ENCODE results near the gene CDC73. TPM values are rescaled to one million over a fixed set of nuclear protein-coding genes. Genes with fewer than 3 reads are reported as not detected.

Gene CDC73
- total RNA-seq, 2 experiments from 2014 or later, result 55.6 to 63.3 TPM

DNA sequence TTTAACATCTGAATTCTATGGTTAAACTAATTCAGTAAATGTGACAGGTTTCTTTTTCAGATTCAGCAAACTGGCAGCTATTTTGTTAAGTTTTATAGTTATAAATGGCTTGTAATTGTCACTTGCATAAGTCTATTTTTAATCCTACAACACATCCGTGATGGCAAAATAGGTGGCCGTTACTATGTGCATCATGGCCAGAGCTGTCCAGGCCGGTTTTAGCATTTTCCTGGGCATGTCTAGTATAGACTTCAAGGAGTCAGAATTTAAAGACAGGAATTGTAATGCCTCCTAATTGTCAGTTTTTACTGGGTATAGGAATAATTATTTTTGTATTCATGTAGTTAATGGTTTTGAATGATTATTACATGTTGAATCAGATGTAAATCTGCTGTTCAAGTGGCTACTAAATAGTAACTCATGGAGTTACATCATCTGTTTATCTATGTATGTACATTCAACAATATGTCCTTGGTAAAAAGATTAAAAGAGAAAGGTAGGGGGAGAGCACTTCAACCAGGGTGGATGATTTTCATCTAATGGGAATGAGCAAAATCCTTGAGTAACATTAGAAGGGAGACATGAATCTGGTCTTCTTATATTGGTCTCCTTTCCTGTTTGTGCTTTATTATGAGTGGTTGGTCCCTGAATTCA lies 67.7 kb downstream of the CDC73 start:
- peaks cover 6% of the 10 kb centered on the region for H3K9me3 Mint-ChIP-seq (ENCODE audit: low read depth)
- DNase-seq (no peak), ATAC-seq (no peak)
- no peaks in the 10 kb centered on the region for H3K27me3 Mint-ChIP-seq
- peaks cover 38% of the 10 kb centered on the region for H3K36me3 Mint-ChIP-seq
- CTCF ChIA-PET, result interaction anchor here (0.6 to 1.2 kb wide), 2 partner anchors 12 to 24 kb away, joined by 3 read pairs; no protein-coding TSS in a partner anchor
- no peak overlapping the region for H3K27ac Mint-ChIP-seq
- no peak overlapping the region for H3K4me3 Mint-ChIP-seq
- H3K4me1 Mint-ChIP-seq, result peaks cover 28% of the 10 kb centered on the region

DNA sequence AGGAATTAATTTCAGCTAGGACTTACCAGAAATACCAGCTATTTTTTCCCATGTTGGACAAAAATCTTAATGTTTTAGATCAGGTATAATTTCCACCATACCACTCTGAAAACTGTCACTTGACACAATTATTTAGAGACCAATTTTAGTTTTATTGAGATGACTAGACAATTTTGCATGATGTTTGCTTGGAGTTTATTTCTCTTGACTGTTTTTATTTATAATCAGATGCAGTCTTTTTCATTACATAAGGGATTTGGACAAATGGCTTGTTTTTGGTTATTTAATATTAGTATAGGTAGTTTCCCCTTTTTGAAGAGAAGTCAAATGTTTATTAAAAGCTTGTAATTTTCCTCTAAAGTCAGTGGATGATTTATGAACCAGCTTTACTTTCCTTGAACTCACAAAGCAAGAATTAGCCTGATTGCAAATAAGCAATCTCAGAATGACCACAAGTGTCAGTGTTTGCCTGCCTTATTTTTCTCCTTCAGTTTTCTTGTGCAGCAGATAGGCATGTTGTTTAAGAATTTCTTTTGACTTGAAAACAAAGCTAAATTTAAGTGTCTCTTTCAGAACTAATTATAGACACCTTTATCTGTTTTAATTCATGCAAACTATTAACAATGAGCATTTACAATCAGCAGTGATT lies 68.4 kb downstream of the CDC73 start:
- no peak for ATAC-seq
- H3K27me3 Mint-ChIP-seq, result no peaks in the 10 kb centered on the region
- peaks cover 6% of the 10 kb centered on the region for H3K9me3 Mint-ChIP-seq (ENCODE audit: low read depth)
- H3K36me3 Mint-ChIP-seq, result peaks cover 40% of the 10 kb centered on the region
- H3K4me1 Mint-ChIP-seq, result peaks cover 26% of the 10 kb centered on the region
- CTCF ChIA-PET, result interaction anchor here (1.2 kb wide), 1 partner anchor 24 kb away, joined by 3 read pairs; no protein-coding TSS in a partner anchor
- H3K27ac Mint-ChIP-seq, result no peak overlapping the region
- no peak overlapping the region for H3K4me3 Mint-ChIP-seq
- no peak for DNase-seq

DNA sequence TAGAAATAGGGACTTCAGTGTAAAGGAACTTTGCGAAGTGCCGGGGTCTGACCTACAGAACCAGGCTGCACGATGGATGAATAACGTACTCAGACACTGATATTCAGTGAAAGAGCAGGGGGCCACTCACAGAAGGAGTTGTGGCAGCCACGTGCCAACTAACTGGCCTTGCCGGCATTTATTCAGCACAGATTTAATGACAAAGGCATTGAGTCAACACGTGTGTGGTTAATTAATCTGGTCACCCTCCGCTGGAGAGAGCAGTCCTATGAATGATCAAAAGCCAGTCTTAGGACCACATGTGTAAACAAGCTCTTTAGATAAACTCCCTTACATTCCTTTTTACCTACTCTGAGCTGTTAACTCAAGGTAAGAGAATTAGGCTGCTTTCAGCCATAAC lies 70.8 kb downstream of the CDC73 start:
- Mint-ChIP-seq H3K4me3 (no peak overlapping the region), H3K4me1 (peaks cover 12% of the 10 kb centered on the region), H3K27ac (no peak overlapping the region), H3K36me3 (peaks cover 52% of the 10 kb centered on the region), H3K27me3 (no peaks in the 10 kb centered on the region), H3K9me3 (ENCODE audit: low read depth) (peaks cover 6% of the 10 kb centered on the region)
- CTCF ChIA-PET, result no interaction called here
- no peak for ATAC-seq
- DNase-seq, result no peak

DNA sequence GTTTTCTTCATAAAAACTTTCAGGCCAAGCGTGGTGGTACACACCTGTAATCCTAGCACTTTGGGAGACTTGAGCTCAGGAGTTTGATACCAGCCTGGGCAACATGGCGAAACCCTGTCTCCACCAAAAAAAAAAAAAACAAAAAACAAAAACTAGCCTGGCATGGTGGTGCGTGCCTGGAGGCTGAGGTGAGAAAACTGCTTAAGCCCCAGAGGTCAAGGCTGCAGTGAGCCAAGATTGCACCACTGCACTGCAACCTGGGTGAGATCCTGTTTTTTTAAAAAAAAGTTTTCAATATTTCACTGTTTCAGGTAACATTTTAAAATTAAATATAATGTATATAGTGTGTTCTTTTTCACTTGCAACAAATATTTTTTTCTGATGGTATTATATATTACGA lies 78.1 kb downstream of the CDC73 start:
- Mint-ChIP-seq H3K4me1 (peaks cover 2% of the 10 kb centered on the region), H3K4me3 (no peak overlapping the region), H3K27me3 (no peaks in the 10 kb centered on the region), H3K27ac (no peak overlapping the region), H3K36me3 (peaks cover 45% of the 10 kb centered on the region), H3K9me3 (ENCODE audit: low read depth) (no peaks in the 10 kb centered on the region)
- CTCF ChIA-PET, result no interaction called here
- no peak for ATAC-seq
- no peak for DNase-seq

DNA sequence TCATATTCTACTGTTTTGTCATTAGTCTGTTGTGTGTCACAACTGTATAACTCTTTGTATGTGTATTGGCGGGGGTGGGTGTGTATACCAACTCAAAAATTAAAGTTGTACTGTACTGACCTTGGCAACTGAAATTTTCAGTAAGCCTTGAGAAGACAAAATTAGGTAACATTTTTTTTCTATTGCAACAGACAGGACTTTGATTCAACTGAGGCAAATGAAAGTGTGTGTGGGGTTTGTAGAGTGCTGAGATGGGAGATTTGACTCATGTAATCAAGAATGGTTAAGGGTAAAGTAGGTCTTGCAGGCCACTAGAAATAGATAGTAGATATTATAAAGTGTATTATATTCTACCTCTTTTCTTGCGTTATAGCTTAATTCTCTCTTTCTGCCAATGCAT lies 79.2 kb downstream of the CDC73 start:
- no peak overlapping the region for H3K4me3 Mint-ChIP-seq
- CTCF ChIA-PET, result interaction anchor here (1.0 kb wide), 1 partner anchor 12 kb away, joined by 3 read pairs; no protein-coding TSS in a partner anchor
- peaks cover 2% of the 10 kb centered on the region for H3K4me1 Mint-ChIP-seq
- DNase-seq (no peak), ATAC-seq (no peak)
- H3K36me3 Mint-ChIP-seq, result peaks cover 47% of the 10 kb centered on the region
- H3K27me3 Mint-ChIP-seq, result no peaks in the 10 kb centered on the region
- peaks cover 3% of the 10 kb centered on the region for H3K9me3 Mint-ChIP-seq (ENCODE audit: low read depth)
- no peak overlapping the region for H3K27ac Mint-ChIP-seq

DNA sequence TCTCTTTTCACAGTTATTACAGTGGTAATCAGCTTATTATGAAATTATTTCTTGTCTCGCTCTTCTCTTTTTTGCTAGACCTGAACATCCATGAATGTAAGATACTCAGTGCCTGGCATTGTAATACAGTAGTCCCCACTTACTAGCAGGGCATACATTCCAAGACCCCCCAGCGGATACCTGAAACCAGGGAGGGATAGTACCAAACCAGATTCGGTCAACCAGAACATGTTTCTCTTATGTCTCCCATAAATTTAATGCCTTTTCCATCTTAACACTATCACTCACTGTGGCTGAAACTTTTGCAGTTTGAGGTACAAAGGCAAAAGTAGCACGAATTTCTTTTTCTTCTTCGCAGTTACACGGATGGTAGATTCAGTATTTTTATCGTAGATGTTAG lies 89.2 kb downstream of the CDC73 start:
- H3K4me1 Mint-ChIP-seq, result peaks cover 15% of the 10 kb centered on the region
- DNase-seq, result no peak
- H3K27me3 Mint-ChIP-seq, result no peaks in the 10 kb centered on the region
- peaks cover 13% of the 10 kb centered on the region for H3K9me3 Mint-ChIP-seq (ENCODE audit: low read depth)
- H3K27ac Mint-ChIP-seq, result peak overlapping the region; percentile 3
- CTCF ChIA-PET, result no interaction called here
- ATAC-seq, result no peak
- peaks cover 75% of the 10 kb centered on the region for H3K36me3 Mint-ChIP-seq
- no peak overlapping the region for H3K4me3 Mint-ChIP-seq

DNA sequence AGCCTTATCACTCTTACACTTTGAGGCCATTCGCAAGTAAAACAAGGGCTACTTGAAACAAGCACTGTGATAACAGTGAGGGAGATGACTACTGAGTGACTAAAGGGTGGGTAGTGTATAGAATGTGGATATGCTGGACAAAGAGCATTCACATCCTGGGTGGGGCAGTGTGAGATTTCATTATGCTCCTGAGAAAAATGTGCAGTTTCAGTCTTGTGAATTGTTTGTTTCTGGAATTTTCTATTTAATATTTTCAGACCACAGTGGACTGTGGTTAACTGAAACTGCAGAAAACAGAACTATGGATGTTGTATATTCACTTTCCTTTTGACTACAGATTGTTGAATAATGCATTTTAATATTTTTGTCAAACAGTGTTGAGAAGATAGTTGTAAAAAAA lies 89.7 kb downstream of the CDC73 start:
- peaks cover 75% of the 10 kb centered on the region for H3K36me3 Mint-ChIP-seq
- ATAC-seq, result peak; percentile 42
- H3K4me1 Mint-ChIP-seq, result peaks cover 15% of the 10 kb centered on the region
- H3K9me3 Mint-ChIP-seq (ENCODE audit: low read depth), result peaks cover 14% of the 10 kb centered on the region
- CTCF ChIA-PET, result no interaction called here
- DNase-seq, result no peak
- no peak overlapping the region for H3K4me3 Mint-ChIP-seq
- no peaks in the 10 kb centered on the region for H3K27me3 Mint-ChIP-seq
- no peak overlapping the region for H3K27ac Mint-ChIP-seq

DNA sequence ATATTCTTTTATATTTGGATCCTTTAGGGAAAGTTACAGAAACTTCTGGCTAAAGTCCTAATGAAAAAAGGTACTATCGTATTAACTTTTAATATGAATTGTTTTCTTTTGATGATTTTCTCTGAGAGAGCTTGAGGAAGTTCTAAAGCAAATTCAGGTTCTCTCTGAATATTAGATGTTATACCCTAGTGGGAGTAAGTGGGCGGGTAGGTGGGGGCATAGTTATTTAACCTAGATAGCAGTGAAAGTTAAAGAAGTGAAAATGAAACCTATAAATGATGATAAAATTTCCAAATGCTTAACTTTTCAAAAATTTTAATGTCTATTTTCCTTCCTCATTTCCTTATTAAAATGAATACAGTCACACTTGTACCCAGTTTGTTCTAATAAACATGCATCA lies 90.8 kb downstream of the CDC73 start:
- Mint-ChIP-seq H3K27ac (no peak overlapping the region), H3K4me3 (no peak overlapping the region), H3K27me3 (no peaks in the 10 kb centered on the region), H3K9me3 (ENCODE audit: low read depth) (peaks cover 8% of the 10 kb centered on the region), H3K36me3 (peaks cover 75% of the 10 kb centered on the region), H3K4me1 (peaks cover 18% of the 10 kb centered on the region)
- CTCF ChIA-PET, result no interaction called here
- no peak for DNase-seq
- ATAC-seq, result no peak

DNA sequence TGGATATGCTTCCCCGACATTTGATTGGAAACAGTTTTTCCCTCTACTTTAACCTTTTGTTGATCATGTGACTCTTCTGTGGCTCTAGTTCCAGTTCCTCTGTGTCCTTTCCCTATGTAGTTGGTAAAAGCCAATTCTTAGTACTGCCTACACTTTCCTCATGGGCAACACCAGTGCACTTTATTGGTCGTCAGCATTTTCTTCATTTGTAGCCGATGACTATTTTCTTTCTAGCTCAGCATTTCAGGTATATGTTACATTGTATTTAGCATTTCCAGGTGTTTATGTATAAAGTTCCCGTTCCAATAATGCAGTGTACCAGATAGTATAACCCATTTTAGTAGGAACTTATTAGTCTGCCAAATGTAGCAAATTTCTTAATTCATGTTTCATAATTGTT lies 92.2 kb downstream of the CDC73 start:
- H3K9me3 Mint-ChIP-seq (ENCODE audit: low read depth), result peaks cover 8% of the 10 kb centered on the region
- no peak overlapping the region for H3K4me3 Mint-ChIP-seq
- H3K4me1 Mint-ChIP-seq, result peaks cover 18% of the 10 kb centered on the region
- H3K27me3 Mint-ChIP-seq, result no peaks in the 10 kb centered on the region
- H3K36me3 Mint-ChIP-seq, result peaks cover 77% of the 10 kb centered on the region
- CTCF ChIA-PET, result interaction anchor here (1.0 kb wide), 1 partner anchor 24 kb away, joined by 3 read pairs; no protein-coding TSS in a partner anchor
- DNase-seq (no peak), ATAC-seq (no peak)
- no peak overlapping the region for H3K27ac Mint-ChIP-seq

DNA sequence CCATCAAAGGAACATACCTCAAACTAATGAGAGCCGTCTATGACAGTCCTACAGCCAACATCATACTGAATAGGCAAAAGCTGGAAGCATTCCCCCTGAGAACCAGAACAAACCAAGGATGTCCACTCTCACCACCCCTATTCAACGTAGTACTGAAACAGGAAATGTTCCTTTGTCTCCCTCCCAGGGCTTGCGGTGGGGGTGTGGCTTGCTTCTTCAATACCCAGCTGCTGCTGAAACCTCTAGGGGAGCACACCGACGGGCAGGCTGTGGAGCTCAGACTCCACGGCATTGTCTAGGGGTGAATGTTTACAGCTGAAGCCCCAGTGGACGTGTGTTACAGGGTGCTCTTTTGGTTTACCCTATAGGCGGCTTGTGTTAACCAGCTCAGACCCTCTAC lies 95.1 kb downstream of the CDC73 start:
- CTCF ChIA-PET, result no interaction called here
- no peak overlapping the region for H3K4me3 Mint-ChIP-seq
- H3K36me3 Mint-ChIP-seq, result peaks cover 67% of the 10 kb centered on the region
- no peaks in the 10 kb centered on the region for H3K27me3 Mint-ChIP-seq
- peaks cover 3% of the 10 kb centered on the region for H3K4me1 Mint-ChIP-seq
- ATAC-seq (no peak), DNase-seq (no peak)
- H3K9me3 Mint-ChIP-seq (ENCODE audit: low read depth), result peaks cover 3% of the 10 kb centered on the region
- H3K27ac Mint-ChIP-seq, result no peak overlapping the region

DNA sequence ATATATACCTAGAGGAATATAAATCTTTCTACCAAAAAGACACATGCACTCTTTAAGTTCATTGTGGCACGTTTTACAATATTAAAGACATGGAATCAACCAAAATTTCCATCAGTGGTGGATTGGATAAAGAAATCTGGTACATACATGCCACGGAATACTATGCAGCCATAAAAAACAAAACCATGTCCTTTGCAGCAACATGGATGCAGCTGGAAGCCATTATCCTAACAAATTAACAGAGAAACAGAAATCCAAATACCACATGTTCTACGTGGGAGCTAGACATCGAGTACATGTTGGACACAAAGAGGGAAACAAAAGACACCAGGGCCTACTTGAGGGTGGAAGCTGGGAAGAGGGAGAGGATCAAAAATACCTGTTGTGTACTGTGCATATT lies 97.6 kb downstream of the CDC73 start:
- no peak for ATAC-seq
- CTCF ChIA-PET, result no interaction called here
- peaks cover 3% of the 10 kb centered on the region for H3K9me3 Mint-ChIP-seq (ENCODE audit: low read depth)
- no peaks in the 10 kb centered on the region for H3K27me3 Mint-ChIP-seq
- no peak overlapping the region for H3K4me3 Mint-ChIP-seq
- H3K36me3 Mint-ChIP-seq, result peaks cover 66% of the 10 kb centered on the region
- H3K4me1 Mint-ChIP-seq, result peaks cover 3% of the 10 kb centered on the region
- DNase-seq, result no peak
- H3K27ac Mint-ChIP-seq, result no peak overlapping the region

DNA sequence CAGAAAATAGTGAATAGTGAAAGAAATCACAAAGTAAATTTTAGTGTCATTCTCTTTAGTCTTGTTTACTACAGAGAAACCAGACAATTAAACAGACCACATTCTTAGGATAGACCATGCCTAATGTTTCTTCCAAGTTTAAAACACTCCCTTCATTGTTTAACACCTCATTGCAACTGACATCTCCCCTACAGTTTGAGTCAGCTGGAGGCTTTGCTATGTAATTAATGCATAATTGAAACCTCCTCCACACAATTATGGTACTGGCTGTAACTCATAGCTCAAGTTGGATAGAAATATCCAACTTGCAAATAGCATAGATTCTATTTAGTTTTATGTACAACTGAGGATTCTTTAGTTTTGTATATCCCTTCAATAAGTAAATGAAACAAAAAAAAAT lies 99.8 kb downstream of the CDC73 start:
- H3K4me3 Mint-ChIP-seq, result no peak overlapping the region
- H3K9me3 Mint-ChIP-seq (ENCODE audit: low read depth), result no peaks in the 10 kb centered on the region
- H3K36me3 Mint-ChIP-seq, result peaks cover 70% of the 10 kb centered on the region
- CTCF ChIA-PET, result no interaction called here
- ATAC-seq, result no peak
- H3K27ac Mint-ChIP-seq, result no peak overlapping the region
- peaks cover 3% of the 10 kb centered on the region for H3K4me1 Mint-ChIP-seq
- no peaks in the 10 kb centered on the region for H3K27me3 Mint-ChIP-seq
- no peak for DNase-seq

DNA sequence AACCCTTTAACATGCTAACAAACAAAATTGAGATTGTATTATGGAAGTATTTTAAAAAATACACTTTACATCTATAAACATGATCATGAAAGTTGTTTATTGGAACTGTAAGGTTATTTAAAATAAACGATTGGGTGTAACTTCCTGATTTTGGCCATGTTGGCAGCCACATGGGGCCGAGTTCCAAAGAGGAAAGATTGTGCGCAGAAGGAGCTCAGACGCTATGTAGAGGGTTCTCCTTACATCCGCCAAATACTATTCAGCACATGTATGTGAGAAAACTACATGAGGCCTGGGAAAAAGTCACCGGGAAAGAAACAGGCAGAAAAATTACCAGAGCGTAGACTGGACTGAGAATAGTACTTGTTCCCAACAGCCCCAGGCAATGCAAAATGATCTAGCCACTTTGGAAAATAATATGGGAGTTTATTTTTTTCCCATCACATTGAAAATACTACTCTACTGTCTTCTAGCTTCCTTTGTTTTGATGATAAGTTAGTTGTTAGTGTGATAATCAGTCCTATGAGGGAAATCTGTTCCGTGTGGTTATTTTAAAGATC lies 100.3 kb downstream of the CDC73 start:
- no peaks in the 10 kb centered on the region for H3K4me1 Mint-ChIP-seq
- peaks cover 70% of the 10 kb centered on the region for H3K36me3 Mint-ChIP-seq
- no peaks in the 10 kb centered on the region for H3K9me3 Mint-ChIP-seq (ENCODE audit: low read depth)
- CTCF ChIA-PET, result no interaction called here
- ATAC-seq, result no peak
- no peak for DNase-seq
- no peak overlapping the region for H3K4me3 Mint-ChIP-seq
- no peak overlapping the region for H3K27ac Mint-ChIP-seq
- H3K27me3 Mint-ChIP-seq, result no peaks in the 10 kb centered on the region

DNA sequence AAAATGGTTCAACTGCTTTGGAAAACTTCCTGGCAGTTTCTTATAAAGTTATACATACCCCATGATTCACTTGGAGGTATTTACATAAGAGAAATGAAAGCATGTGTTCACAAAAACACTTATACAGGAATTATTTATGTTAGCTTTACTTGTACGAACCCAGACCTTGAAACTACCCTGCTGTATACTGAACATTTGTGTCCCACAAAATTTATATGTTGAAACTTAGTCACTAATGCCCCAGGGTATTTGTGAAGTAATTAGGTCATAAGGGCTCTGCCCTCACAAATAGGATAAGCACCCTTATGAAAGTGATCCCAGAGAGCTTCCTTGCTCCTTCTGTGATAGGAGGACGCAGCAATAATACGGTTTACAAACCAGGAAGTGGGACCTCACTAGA lies 107.3 kb downstream of the CDC73 start:
- ATAC-seq (no peak), DNase-seq (no peak)
- Mint-ChIP-seq H3K4me3 (no peak overlapping the region), H3K9me3 (ENCODE audit: low read depth) (no peaks in the 10 kb centered on the region), H3K4me1 (no peaks in the 10 kb centered on the region), H3K27ac (no peak overlapping the region), H3K36me3 (peaks cover 47% of the 10 kb centered on the region), H3K27me3 (no peaks in the 10 kb centered on the region)
- CTCF ChIA-PET, result no interaction called here

Measured in activated CD8-positive, alpha-beta memory T cell treated with anti-CD3 and anti-CD28 coated beads, Interleukin-2, amount 10 ng/mL, durations not matched to agents 7 days and 5 days (primary cell).